ENCODE measurements around the gene GSTM4.

- TF ChIP-seq CTCF (IDR thresholded peaks at IDR 0.05) = no peak
- TF ChIP-seq POLR2AphosphoS5 (IDR thresholded peaks at IDR 0.05) = peak in 3 of 4 donors; percentile 47 to 59 (median 57)
- no peak for TF ChIP-seq POLR2A (IDR thresholded peaks at IDR 0.05)
- no peak for TF ChIP-seq EP300 (IDR thresholded peaks at IDR 0.05)
These were observed 36.1 kb upstream of the GSTM4 start, which contains the start of the genes AMPD2 and GNAT2 for GRCh38 chr1:109619576-109620400.
